ENCODE measurements around the gene ROBO3. TPM values are rescaled to one million over a fixed set of nuclear protein-coding genes. Genes with fewer than 3 reads are reported as not detected.

The ROBO3 gene
- polyA plus RNA-seq, 4 donors = 4.5 to 16.1 (median 11.4) TPM

- FAIRE-seq = no peak
- 81 to 93% (median 85%) methylated on average over 2 of the region's 2 CpGs for WGBS, 3 donors
Measured at GRCh38 chr11:124889191-124890091, 24.2 kb downstream of the ROBO3 start.

GRCh38 chr11:124890151-124890550, 24.9 kb downstream of the ROBO3 start:
- H3K27me3 ChIP-seq (ENCODE audit: control insufficient read depth in 3 of 3, insufficient read depth in 3 of 3, low read length in 3 of 3) = peaks cover 0 to 15% (median 1%) of the 10 kb centered on the region in 3 donors
- H3K4me3 ChIP-seq (ENCODE audit: low read depth in 1 of 3, low read length in 3 of 3) = no peak overlapping the region
- H3K9me3 ChIP-seq (ENCODE audit: control insufficient read depth in 2 of 2, insufficient read depth in 1 of 2, low read depth in 1 of 2, low read length in 1 of 2) = no peaks in the 10 kb centered on the region
- no peak overlapping the region for H3K27ac ChIP-seq (ENCODE audit: low read depth in 1 of 3, low read length in 2 of 3)
- 79 to 86% (median 80%) methylated on average over 2 of the region's 2 CpGs for WGBS, 3 donors
- H3K36me3 ChIP-seq (ENCODE audit: control insufficient read depth in 3 of 3, insufficient read depth in 2 of 3, low read depth in 1 of 3, low read length in 3 of 3) = no peaks in the 10 kb centered on the region
- no peak for DNase-seq
- no peaks in the 10 kb centered on the region for H3K4me1 ChIP-seq (ENCODE audit: control insufficient read depth in 3 of 3, insufficient read depth in 2 of 3, low read depth in 1 of 3, low read length in 2 of 3)
- no peak for FAIRE-seq

More at GRCh38 chr11:124889191-124890091, 24.2 kb downstream of the ROBO3 start:
- Histone ChIP-seq H3K27ac (ENCODE audit: low read depth in 1 of 3, low read length in 2 of 3) (no peak overlapping the region), H3K4me1 (ENCODE audit: control insufficient read depth in 3 of 3, insufficient read depth in 2 of 3, low read depth in 1 of 3, low read length in 2 of 3) (no peaks in the 10 kb centered on the region), H3K9me3 (ENCODE audit: control insufficient read depth in 2 of 2, insufficient read depth in 1 of 2, low read depth in 1 of 2, low read length in 1 of 2) (no peaks in the 10 kb centered on the region), H3K36me3 (ENCODE audit: control insufficient read depth in 3 of 3, insufficient read depth in 2 of 3, low read depth in 1 of 3, low read length in 3 of 3) (no peaks in the 10 kb centered on the region), H3K4me3 (ENCODE audit: low read depth in 1 of 3, low read length in 3 of 3) (no peak overlapping the region), H3K27me3 (ENCODE audit: control insufficient read depth in 3 of 3, insufficient read depth in 3 of 3, low read length in 3 of 3) (peaks cover 0 to 15% (median 1%) of the 10 kb centered on the region in 3 donors)
- no peak for DNase-seq

- Histone ChIP-seq H3K27ac (ENCODE audit: low read depth in 1 of 3, low read length in 2 of 3) (no peak overlapping the region), H3K9me3 (ENCODE audit: control insufficient read depth in 2 of 2, insufficient read depth in 1 of 2, low read depth in 1 of 2, low read length in 1 of 2) (no peaks in the 10 kb centered on the region), H3K27me3 (ENCODE audit: control insufficient read depth in 3 of 3, insufficient read depth in 3 of 3, low read length in 3 of 3) (peaks cover 0 to 15% (median 1%) of the 10 kb centered on the region in 3 donors), H3K36me3 (ENCODE audit: control insufficient read depth in 3 of 3, insufficient read depth in 2 of 3, low read depth in 1 of 3, low read length in 3 of 3) (no peaks in the 10 kb centered on the region), H3K4me3 (ENCODE audit: low read depth in 1 of 3, low read length in 3 of 3) (no peak overlapping the region), H3K4me1 (ENCODE audit: control insufficient read depth in 3 of 3, insufficient read depth in 2 of 3, low read depth in 1 of 3, low read length in 2 of 3) (no peaks in the 10 kb centered on the region)
- FAIRE-seq (no peak), DNase-seq (no peak)
- WGBS, 3 donors = 64 to 73% (median 66%) methylated on average over 9 of the region's 9 CpGs
Measured at GRCh38 chr11:124890683-124891372, 25.6 kb downstream of the ROBO3 start.

- DNase-seq (no peak), FAIRE-seq (no peak)
- H3K9me3 ChIP-seq (ENCODE audit: control insufficient read depth in 2 of 2, insufficient read depth in 1 of 2, low read depth in 1 of 2, low read length in 1 of 2) = no peaks in the 10 kb centered on the region
- no peak overlapping the region for H3K27ac ChIP-seq (ENCODE audit: low read depth in 1 of 3, low read length in 2 of 3)
- peaks cover 0 to 15% (median 1%) of the 10 kb centered on the region in 3 donors for H3K27me3 ChIP-seq (ENCODE audit: control insufficient read depth in 3 of 3, insufficient read depth in 3 of 3, low read length in 3 of 3)
- H3K36me3 ChIP-seq (ENCODE audit: control insufficient read depth in 3 of 3, insufficient read depth in 2 of 3, low read depth in 1 of 3, low read length in 3 of 3) = no peaks in the 10 kb centered on the region
- 57 to 85% (median 84%) methylated on average over 12 of the region's 12 CpGs for WGBS, 3 donors
- H3K4me1 ChIP-seq (ENCODE audit: control insufficient read depth in 3 of 3, insufficient read depth in 2 of 3, low read depth in 1 of 3, low read length in 2 of 3) = no peaks in the 10 kb centered on the region
- H3K4me3 ChIP-seq (ENCODE audit: low read depth in 1 of 3, low read length in 3 of 3) = no peak overlapping the region
Measured at GRCh38 chr11:124891373-124891861, 26.2 kb downstream of the ROBO3 start.

- no peak for FAIRE-seq
- no peak for DNase-seq
- WGBS, 3 donors = 68 to 79% (median 77%) methylated on average over 2 of the region's 2 CpGs
- Histone ChIP-seq H3K36me3 (ENCODE audit: control insufficient read depth in 3 of 3, insufficient read depth in 2 of 3, low read depth in 1 of 3, low read length in 3 of 3) (no peaks in the 10 kb centered on the region), H3K4me3 (ENCODE audit: low read depth in 1 of 3, low read length in 3 of 3) (no peak overlapping the region), H3K9me3 (ENCODE audit: control insufficient read depth in 2 of 2, insufficient read depth in 1 of 2, low read depth in 1 of 2, low read length in 1 of 2) (no peaks in the 10 kb centered on the region), H3K27me3 (ENCODE audit: control insufficient read depth in 3 of 3, insufficient read depth in 3 of 3, low read length in 3 of 3) (peaks cover 0 to 15% (median 0%) of the 10 kb centered on the region in 3 donors), H3K27ac (ENCODE audit: low read depth in 1 of 3, low read length in 2 of 3) (no peak overlapping the region), H3K4me1 (ENCODE audit: control insufficient read depth in 3 of 3, insufficient read depth in 2 of 3, low read depth in 1 of 3, low read length in 2 of 3) (no peaks in the 10 kb centered on the region)
Measured at GRCh38 chr11:124892146-124892545, 26.9 kb downstream of the ROBO3 start.

- no peak for FAIRE-seq
- Histone ChIP-seq H3K4me3 (ENCODE audit: low read depth in 1 of 3, low read length in 3 of 3) (no peak overlapping the region), H3K27ac (ENCODE audit: low read depth in 1 of 3, low read length in 2 of 3) (no peak overlapping the region), H3K36me3 (ENCODE audit: control insufficient read depth in 3 of 3, insufficient read depth in 2 of 3, low read depth in 1 of 3, low read length in 3 of 3) (no peaks in the 10 kb centered on the region), H3K4me1 (ENCODE audit: control insufficient read depth in 3 of 3, insufficient read depth in 2 of 3, low read depth in 1 of 3, low read length in 2 of 3) (no peaks in the 10 kb centered on the region), H3K9me3 (ENCODE audit: control insufficient read depth in 2 of 2, insufficient read depth in 1 of 2, low read depth in 1 of 2, low read length in 1 of 2) (no peaks in the 10 kb centered on the region), H3K27me3 (ENCODE audit: control insufficient read depth in 3 of 3, insufficient read depth in 3 of 3, low read length in 3 of 3) (peaks cover 0 to 15% (median 0%) of the 10 kb centered on the region in 3 donors)
- 76 to 85% (median 83%) methylated on average over 9 of the region's 9 CpGs for WGBS, 3 donors
- DNase-seq = no peak
Measured at GRCh38 chr11:124892750-124893454, 27.7 kb downstream of the ROBO3 start.

- Histone ChIP-seq H3K27me3 (ENCODE audit: control insufficient read depth in 3 of 3, insufficient read depth in 3 of 3, low read length in 3 of 3) (peaks cover 0 to 15% (median 0%) of the 10 kb centered on the region in 3 donors), H3K4me3 (ENCODE audit: low read depth in 1 of 3, low read length in 3 of 3) (no peak overlapping the region), H3K27ac (ENCODE audit: low read depth in 1 of 3, low read length in 2 of 3) (no peak overlapping the region), H3K36me3 (ENCODE audit: control insufficient read depth in 3 of 3, insufficient read depth in 2 of 3, low read depth in 1 of 3, low read length in 3 of 3) (no peaks in the 10 kb centered on the region), H3K4me1 (ENCODE audit: control insufficient read depth in 3 of 3, insufficient read depth in 2 of 3, low read depth in 1 of 3, low read length in 2 of 3) (no peaks in the 10 kb centered on the region), H3K9me3 (ENCODE audit: control insufficient read depth in 2 of 2, insufficient read depth in 1 of 2, low read depth in 1 of 2, low read length in 1 of 2) (no peaks in the 10 kb centered on the region)
- no peak for DNase-seq
- FAIRE-seq = no peak
- WGBS, 3 donors = 75 to 94% (median 89%) methylated on average over 14 of the region's 14 CpGs
Measured at GRCh38 chr11:124893781-124894401, 28.7 kb downstream of the ROBO3 start.
